ENCODE measurements around the gene CDK19. TPM values are rescaled to one million over a fixed set of nuclear protein-coding genes. Genes with fewer than 3 reads are reported as not detected.

Gene CDK19
- total RNA-seq, 1 experiment from 2014 or later = 11.7 TPM

GRCh38 chr6:110589865-110590513, 225.3 kb downstream of the CDK19 start:
- H3K27ac Mint-ChIP-seq = no peak overlapping the region
- CTCF ChIA-PET = no interaction called here
- no peaks in the 10 kb centered on the region for H3K27me3 Mint-ChIP-seq (ENCODE audit: low read depth)
- H3K9me3 Mint-ChIP-seq = peaks cover 9% of the 10 kb centered on the region
- no peaks in the 10 kb centered on the region for H3K4me1 Mint-ChIP-seq
- POLR2A ChIA-PET = no interaction called here
- TF ChIP-seq JAZF1 (CRISPR knock-in tag; IDR thresholded peaks at IDR 0.05) = no peak
- TF ChIP-seq, protein P1, sequence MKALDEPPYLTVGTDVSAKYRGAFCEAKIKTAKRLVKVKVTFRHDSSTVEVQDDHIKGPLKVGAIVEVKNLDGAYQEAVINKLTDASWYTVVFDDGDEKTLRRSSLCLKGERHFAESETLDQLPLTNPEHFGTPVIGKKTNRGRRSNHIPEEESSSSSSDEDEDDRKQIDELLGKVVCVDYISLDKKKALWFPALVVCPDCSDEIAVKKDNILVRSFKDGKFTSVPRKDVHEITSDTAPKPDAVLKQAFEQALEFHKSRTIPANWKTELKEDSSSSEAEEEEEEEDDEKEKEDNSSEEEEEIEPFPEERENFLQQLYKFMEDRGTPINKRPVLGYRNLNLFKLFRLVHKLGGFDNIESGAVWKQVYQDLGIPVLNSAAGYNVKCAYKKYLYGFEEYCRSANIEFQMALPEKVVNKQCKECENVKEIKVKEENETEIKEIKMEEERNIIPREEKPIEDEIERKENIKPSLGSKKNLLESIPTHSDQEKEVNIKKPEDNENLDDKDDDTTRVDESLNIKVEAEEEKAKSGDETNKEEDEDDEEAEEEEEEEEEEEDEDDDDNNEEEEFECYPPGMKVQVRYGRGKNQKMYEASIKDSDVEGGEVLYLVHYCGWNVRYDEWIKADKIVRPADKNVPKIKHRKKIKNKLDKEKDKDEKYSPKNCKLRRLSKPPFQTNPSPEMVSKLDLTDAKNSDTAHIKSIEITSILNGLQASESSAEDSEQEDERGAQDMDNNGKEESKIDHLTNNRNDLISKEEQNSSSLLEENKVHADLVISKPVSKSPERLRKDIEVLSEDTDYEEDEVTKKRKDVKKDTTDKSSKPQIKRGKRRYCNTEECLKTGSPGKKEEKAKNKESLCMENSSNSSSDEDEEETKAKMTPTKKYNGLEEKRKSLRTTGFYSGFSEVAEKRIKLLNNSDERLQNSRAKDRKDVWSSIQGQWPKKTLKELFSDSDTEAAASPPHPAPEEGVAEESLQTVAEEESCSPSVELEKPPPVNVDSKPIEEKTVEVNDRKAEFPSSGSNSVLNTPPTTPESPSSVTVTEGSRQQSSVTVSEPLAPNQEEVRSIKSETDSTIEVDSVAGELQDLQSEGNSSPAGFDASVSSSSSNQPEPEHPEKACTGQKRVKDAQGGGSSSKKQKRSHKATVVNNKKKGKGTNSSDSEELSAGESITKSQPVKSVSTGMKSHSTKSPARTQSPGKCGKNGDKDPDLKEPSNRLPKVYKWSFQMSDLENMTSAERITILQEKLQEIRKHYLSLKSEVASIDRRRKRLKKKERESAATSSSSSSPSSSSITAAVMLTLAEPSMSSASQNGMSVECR (CRISPR knock-in tag; IDR thresholded peaks at IDR 0.05; ENCODE audit: borderline replicate concordance) = no peak
- TF ChIP-seq AR (CRISPR knock-in tag; IDR thresholded peaks at IDR 0.05) = no peak
- TF ChIP-seq ZBTB43 (CRISPR knock-in tag; IDR thresholded peaks at IDR 0.05) = no peak
- no peak for TF ChIP-seq CTCF (IDR thresholded peaks at IDR 0.05)
- TF ChIP-seq, protein P2, sequence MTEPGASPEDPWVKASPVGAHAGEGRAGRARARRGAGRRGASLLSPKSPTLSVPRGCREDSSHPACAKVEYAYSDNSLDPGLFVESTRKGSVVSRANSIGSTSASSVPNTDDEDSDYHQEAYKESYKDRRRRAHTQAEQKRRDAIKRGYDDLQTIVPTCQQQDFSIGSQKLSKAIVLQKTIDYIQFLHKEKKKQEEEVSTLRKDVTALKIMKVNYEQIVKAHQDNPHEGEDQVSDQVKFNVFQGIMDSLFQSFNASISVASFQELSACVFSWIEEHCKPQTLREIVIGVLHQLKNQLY (CRISPR knock-in tag; IDR thresholded peaks at IDR 0.05) = no peak
- no peak for TF ChIP-seq ETV6 (CRISPR knock-in tag; IDR thresholded peaks at IDR 0.05)
- TF ChIP-seq GRHL2 (CRISPR knock-in tag; IDR thresholded peaks at IDR 0.05; ENCODE audit: insufficient replicate concordance, severe bottlenecking) = no peak
- no peak for TF ChIP-seq CDX4 (CRISPR knock-in tag; IDR thresholded peaks at IDR 0.05; ENCODE audit: borderline replicate concordance)
- TF ChIP-seq SP1 (CRISPR knock-in tag; conservative IDR thresholded peaks at IDR 0.05) = no peak
- TF ChIP-seq FOXP4 (CRISPR knock-in tag; IDR thresholded peaks at IDR 0.05) = no peak
- no peak for TF ChIP-seq ZNF121 (CRISPR knock-in tag; IDR thresholded peaks at IDR 0.05)
- TF ChIP-seq ATF2 (CRISPR knock-in tag; IDR thresholded peaks at IDR 0.05; ENCODE audit: borderline replicate concordance, low read depth) = no peak
- TF ChIP-seq NFATC4 (CRISPR knock-in tag; IDR thresholded peaks at IDR 0.05) = no peak
- TF ChIP-seq ZNF425 (CRISPR knock-in tag; conservative IDR thresholded peaks at IDR 0.05) = no peak
- no peak for ATAC-seq
- no peaks in the 10 kb centered on the region for H3K36me3 Mint-ChIP-seq
- H3K4me3 Mint-ChIP-seq = no peak overlapping the region
- DNase-seq (ENCODE audit: low spot score) = no peak

All from WTC11 (cell line).